Osteoblast (primary cell): ENCODE results near the gene CTSG. TPM values are rescaled to one million over a fixed set of nuclear protein-coding genes. Genes with fewer than 3 reads are reported as not detected.

Experiments
- DNase-seq: peaks from one replicate; pipeline ENCODE4 v3.0.0; 2011; ENCODE audit warnings: low spot score, mixed read lengths; ENCODE audit not compliant: insufficient read length; ENCODE audit errors: missing footprints
- H2AFZ ChIP-seq: 2 replicates; pipeline ENCODE4 v1.6.0; 2011; ENCODE audit warnings: mild to moderate bottlenecking, low read length
- H3K27ac ChIP-seq: 2 replicates; pipeline ENCODE4 v1.5.1; 2011; ENCODE audit warnings: mild to moderate bottlenecking, low read depth, low read length, moderate library complexity
- H3K27me3 ChIP-seq: 2 replicates; pipeline ENCODE4 v1.6.0; 2012; ENCODE audit warnings: mild to moderate bottlenecking, control low read depth, inconsistent platforms, low read length, moderate library complexity; ENCODE audit not compliant: insufficient read depth
- H3K36me3 ChIP-seq: 2 replicates; pipeline ENCODE4 v1.5.1; 2011; ENCODE audit warnings: mild to moderate bottlenecking, low read length, control low read depth, moderate library complexity; ENCODE audit not compliant: insufficient read depth
- H3K4me1 ChIP-seq: 2 replicates; pipeline ENCODE4 v1.5.1; 2011; ENCODE audit warnings: mild to moderate bottlenecking, low read length, control low read depth, moderate library complexity; ENCODE audit not compliant: insufficient read depth
- H3K4me2 ChIP-seq: 2 replicates; pipeline ENCODE4 v1.6.0; 2011; ENCODE audit warnings: mild to moderate bottlenecking, low read length; ENCODE audit not compliant: insufficient read depth
- H3K4me3 ChIP-seq: fragments of 200-600 bp; sonication (generic); 3 replicates; pipeline ENCODE4 v1.5.1; 2012; ENCODE audit warnings: mild to moderate bottlenecking, low read length, inconsistent platforms; ENCODE audit not compliant: insufficient read depth
- H3K79me2 ChIP-seq: 2 replicates; pipeline ENCODE4 v1.6.0; 2012; ENCODE audit warnings: mild to moderate bottlenecking, low read length, control low read depth, inconsistent platforms; ENCODE audit not compliant: insufficient read depth
- H3K9me3 ChIP-seq: 2 replicates; pipeline ENCODE4 v1.5.1; 2011; ENCODE audit warnings: low read depth, low read length, control low read depth
- H4K20me1 ChIP-seq: 2 replicates; pipeline ENCODE4 v1.6.0; 2012; ENCODE audit warnings: mild to moderate bottlenecking, low read length, control low read depth; ENCODE audit not compliant: insufficient read depth
- total RNA-seq: library from RNA; depleted of rRNA; stranded (reverse); fragments of >200 nt; gene quantifications from 2 replicates; pipeline ENCODE4 v1.2.3, GENCODE V29; 2012
- TF ChIP-seq, protein P1 (sequence below): IDR thresholded peaks from 2 replicates; pipeline ENCODE4 v1.5.1; 2011; ENCODE audit warnings: mild to moderate bottlenecking, low read depth, low read length, moderate library complexity; ENCODE audit errors: extremely low read depth

Gene CTSG, protein sequence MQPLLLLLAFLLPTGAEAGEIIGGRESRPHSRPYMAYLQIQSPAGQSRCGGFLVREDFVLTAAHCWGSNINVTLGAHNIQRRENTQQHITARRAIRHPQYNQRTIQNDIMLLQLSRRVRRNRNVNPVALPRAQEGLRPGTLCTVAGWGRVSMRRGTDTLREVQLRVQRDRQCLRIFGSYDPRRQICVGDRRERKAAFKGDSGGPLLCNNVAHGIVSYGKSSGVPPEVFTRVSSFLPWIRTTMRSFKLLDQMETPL
- not detected in 2 replicates for total RNA-seq

DNA sequence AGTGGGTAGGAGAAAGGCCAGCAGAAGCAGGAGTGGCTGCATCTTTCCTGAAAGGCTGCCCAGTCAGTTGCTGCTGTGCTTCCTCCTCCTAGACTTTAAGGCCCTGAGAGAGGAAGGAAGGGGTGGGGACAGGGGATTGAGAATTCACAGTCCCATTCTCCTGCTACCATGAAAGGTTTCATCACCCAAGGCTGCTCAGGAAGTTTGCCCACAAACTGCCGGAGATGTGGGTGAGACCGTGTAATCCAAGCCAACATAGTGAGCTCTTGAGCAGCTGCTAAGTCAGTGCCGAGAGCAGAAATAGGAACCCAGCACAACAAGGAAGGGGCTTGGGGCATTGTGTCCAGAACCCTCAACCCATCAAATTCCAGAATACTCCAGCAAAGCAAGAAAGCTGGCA is at the start of gene CTSG:
Gene CTSG (minus strand): TSS at position 69 of the 400 bp plus-strand sequence. CDS start 27 bp downstream, at position 42.
- no peak for DNase-seq
- H3K9me3 ChIP-seq, result no peaks in the 10 kb centered on the region
- H3K36me3 ChIP-seq, result no peaks in the 10 kb centered on the region
- H3K27ac ChIP-seq, result no peak within 1 kb of the TSS
- H3K4me3 ChIP-seq, result no peak within 1 kb of the TSS
- no peak within 1 kb of the TSS for H3K4me2 ChIP-seq
- H3K4me1 ChIP-seq, result no peaks in the 10 kb centered on the region
- no peaks in the 10 kb centered on the region for H3K79me2 ChIP-seq
- no peaks in the 10 kb centered on the region for H3K27me3 ChIP-seq
- TF ChIP-seq, protein P1, sequence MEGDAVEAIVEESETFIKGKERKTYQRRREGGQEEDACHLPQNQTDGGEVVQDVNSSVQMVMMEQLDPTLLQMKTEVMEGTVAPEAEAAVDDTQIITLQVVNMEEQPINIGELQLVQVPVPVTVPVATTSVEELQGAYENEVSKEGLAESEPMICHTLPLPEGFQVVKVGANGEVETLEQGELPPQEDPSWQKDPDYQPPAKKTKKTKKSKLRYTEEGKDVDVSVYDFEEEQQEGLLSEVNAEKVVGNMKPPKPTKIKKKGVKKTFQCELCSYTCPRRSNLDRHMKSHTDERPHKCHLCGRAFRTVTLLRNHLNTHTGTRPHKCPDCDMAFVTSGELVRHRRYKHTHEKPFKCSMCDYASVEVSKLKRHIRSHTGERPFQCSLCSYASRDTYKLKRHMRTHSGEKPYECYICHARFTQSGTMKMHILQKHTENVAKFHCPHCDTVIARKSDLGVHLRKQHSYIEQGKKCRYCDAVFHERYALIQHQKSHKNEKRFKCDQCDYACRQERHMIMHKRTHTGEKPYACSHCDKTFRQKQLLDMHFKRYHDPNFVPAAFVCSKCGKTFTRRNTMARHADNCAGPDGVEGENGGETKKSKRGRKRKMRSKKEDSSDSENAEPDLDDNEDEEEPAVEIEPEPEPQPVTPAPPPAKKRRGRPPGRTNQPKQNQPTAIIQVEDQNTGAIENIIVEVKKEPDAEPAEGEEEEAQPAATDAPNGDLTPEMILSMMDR, result no peak
- H4K20me1 ChIP-seq, result no peaks in the 10 kb centered on the region
- no peak within 1 kb of the TSS for H2AFZ ChIP-seq

DNA sequence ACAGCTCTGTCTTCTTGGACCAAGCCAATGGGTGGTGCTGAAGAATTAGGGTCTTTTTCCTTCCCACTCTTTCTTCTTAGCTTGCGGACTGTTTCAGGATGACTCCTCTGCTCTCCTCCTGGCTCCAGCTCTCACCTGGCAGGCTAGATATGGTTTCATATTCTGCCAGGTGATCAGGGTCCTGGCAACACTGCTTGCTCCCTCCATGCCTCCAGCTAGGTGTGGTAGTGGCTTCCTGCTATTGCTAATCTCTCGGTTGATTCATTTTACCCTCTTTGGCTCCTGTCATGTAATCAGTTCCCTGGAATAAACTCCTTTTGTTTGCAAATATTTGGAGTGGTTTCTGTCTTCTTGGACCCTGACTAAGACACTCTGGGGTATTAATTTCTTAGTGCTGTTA is 37.7 kb upstream of the CTSG start:
- no peak overlapping the region for H3K4me3 ChIP-seq
- H3K27ac ChIP-seq, result no peak overlapping the region
- H3K4me2 ChIP-seq, result no peak overlapping the region
- no peaks in the 10 kb centered on the region for H3K79me2 ChIP-seq
- H3K27me3 ChIP-seq, result no peaks in the 10 kb centered on the region
- H3K4me1 ChIP-seq, result no peaks in the 10 kb centered on the region
- H3K36me3 ChIP-seq, result no peaks in the 10 kb centered on the region
- no peak for DNase-seq
- TF ChIP-seq, protein P1, result no peak
- H2AFZ ChIP-seq, result no peak overlapping the region
- H3K9me3 ChIP-seq, result no peaks in the 10 kb centered on the region
- H4K20me1 ChIP-seq, result no peaks in the 10 kb centered on the region

DNA sequence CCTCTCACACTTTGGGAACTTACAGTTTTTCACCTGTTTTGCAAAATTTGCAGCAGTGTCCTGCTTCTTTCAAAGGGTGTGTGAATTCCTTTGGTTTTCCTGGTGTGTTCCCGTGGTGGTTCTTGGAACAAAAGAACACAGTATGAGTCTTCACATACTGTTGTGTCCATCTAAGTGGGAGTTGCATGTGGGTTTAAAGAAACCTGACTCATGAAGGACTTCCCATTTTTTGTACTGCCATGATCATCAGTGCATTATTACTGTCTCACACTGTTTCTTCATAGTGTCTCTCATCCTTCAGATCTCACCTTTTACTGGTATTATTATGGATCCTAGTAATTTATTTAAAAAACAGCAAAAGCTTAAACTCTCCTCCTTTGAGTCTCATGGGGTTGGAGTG is 37.2 kb upstream of the CTSG start:
- TF ChIP-seq, protein P1, result no peak
- no peaks in the 10 kb centered on the region for H3K79me2 ChIP-seq
- H3K27ac ChIP-seq, result no peak overlapping the region
- H4K20me1 ChIP-seq, result no peaks in the 10 kb centered on the region
- H3K4me1 ChIP-seq, result no peaks in the 10 kb centered on the region
- no peak overlapping the region for H3K4me3 ChIP-seq
- no peaks in the 10 kb centered on the region for H3K36me3 ChIP-seq
- no peak overlapping the region for H3K4me2 ChIP-seq
- H3K27me3 ChIP-seq, result no peaks in the 10 kb centered on the region
- no peaks in the 10 kb centered on the region for H3K9me3 ChIP-seq
- peak; percentile 58 for DNase-seq
- H2AFZ ChIP-seq, result no peak overlapping the region

DNA sequence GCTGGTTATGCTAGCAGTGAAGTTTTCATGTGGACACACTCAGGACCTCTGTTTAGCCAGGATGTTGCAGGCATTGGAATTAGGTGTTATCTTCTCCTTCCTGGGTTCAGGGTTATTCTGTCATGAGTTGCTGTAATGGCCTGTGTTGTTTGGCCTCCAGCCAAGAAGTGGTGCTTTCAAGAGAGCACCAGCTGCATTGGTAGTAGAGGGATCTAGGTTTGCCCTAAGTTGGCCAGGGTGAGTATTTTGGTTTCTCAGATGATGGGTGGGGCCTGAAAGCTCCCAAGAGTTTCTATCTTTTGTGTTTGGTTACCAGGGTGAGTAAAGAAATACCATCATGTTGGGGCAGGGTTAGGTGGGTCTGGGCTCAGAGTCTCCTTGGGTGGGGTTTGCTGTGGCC is 36.1 kb upstream of the CTSG start:
- Histone ChIP-seq H2AFZ (no peak overlapping the region), H4K20me1 (no peaks in the 10 kb centered on the region), H3K4me2 (no peak overlapping the region), H3K4me3 (no peak overlapping the region), H3K27ac (no peak overlapping the region), H3K4me1 (no peaks in the 10 kb centered on the region), H3K36me3 (no peaks in the 10 kb centered on the region), H3K79me2 (no peaks in the 10 kb centered on the region), H3K27me3 (no peaks in the 10 kb centered on the region), H3K9me3 (no peaks in the 10 kb centered on the region)
- TF ChIP-seq, protein P1, result no peak
- no peak for DNase-seq
